Right atrium auricular region (tissue), 2 donors: ENCODE measurements around the gene TBC1D12. TPM values are rescaled to one million over a fixed set of nuclear protein-coding genes. Genes with fewer than 3 reads are reported as not detected.

Experiments
- DNase-seq: peaks from one replicate; pipeline ENCODE4 v3.0.0-alpha.2; 2019; ENCODE audit warnings: low spot score
- H3K27ac ChIP-seq, 2 donors: fragments of 200-600 bp; sonication (generic); 1 replicate in 1 of 2; 2 replicates in 1 of 2; pipeline ENCODE4 v1.5.1; 2016 to 2019
- H3K27me3 ChIP-seq, 2 donors: fragments of 200-600 bp; sonication (generic); one replicate each; pipeline versions ENCODE4 v1.5.1 to v1.6.0; 2017 to 2019
- H3K36me3 ChIP-seq: fragments of 200-600 bp; sonication (generic); one replicate; pipeline ENCODE4 v1.5.1; 2016
- H3K4me1 ChIP-seq, 2 donors: fragments of 200-600 bp; sonication (generic); one replicate each; pipeline versions ENCODE4 v1.5.1 to v1.6.0; 2017 to 2019
- H3K4me3 ChIP-seq, 2 donors: fragments of 200-600 bp; sonication (generic); 1 replicate in 1 of 2; 2 replicates in 1 of 2; pipeline ENCODE4 v1.5.1; 2017 to 2019; ENCODE audit warnings: mild to moderate bottlenecking in 1 of 2, moderate library complexity in 1 of 2
- H3K9me3 ChIP-seq, 2 donors: fragments of 200-600 bp; sonication (generic); one replicate each; pipeline ENCODE4 v1.5.1; 2019
- CTCF ChIP-seq, 2 donors: fragments of 200-600 bp; sonication (generic); IDR thresholded peaks; one replicate each; pipeline ENCODE4 v1.5.1; 2019; ENCODE audit warnings: antibody characterized with exemption in 2 of 2
- total RNA-seq, 2 donors: library from RNA; depleted of rRNA; stranded (reverse); fragments of >200 nt; gene quantifications; one replicate each; pipeline ENCODE4 v1.1.0, GENCODE V29; 2016

TBC1D12 gene
- total RNA-seq, 2 donors from 2014 or later: 5.2 to 8.4 TPM

GRCh38 chr10:94420516-94420915 is 18.2 kb downstream of the TBC1D12 start:
- H3K36me3 ChIP-seq: no peaks in the 10 kb centered on the region
- no peak for DNase-seq
- peaks cover 0 to 8% of the 10 kb centered on the region in 2 donors for H3K9me3 ChIP-seq
- no peaks in the 10 kb centered on the region for H3K4me1 ChIP-seq
- H3K4me3 ChIP-seq: no peak overlapping the region
- H3K27me3 ChIP-seq: no peaks in the 10 kb centered on the region
- no peak overlapping the region for H3K27ac ChIP-seq
- no peak for TF ChIP-seq CTCF (IDR thresholded peaks at IDR 0.05)

- Histone ChIP-seq H3K4me3 (no peak overlapping the region), H3K4me1 (no peaks in the 10 kb centered on the region), H3K27ac (no peak overlapping the region), H3K36me3 (no peaks in the 10 kb centered on the region), H3K27me3 (no peaks in the 10 kb centered on the region), H3K9me3 (peaks cover 0 to 14% of the 10 kb centered on the region in 2 donors)
- no peak for DNase-seq
- no peak for TF ChIP-seq CTCF (IDR thresholded peaks at IDR 0.05)
Measured at GRCh38 chr10:94420998-94421528, 18.7 kb downstream of the TBC1D12 start.

DNA sequence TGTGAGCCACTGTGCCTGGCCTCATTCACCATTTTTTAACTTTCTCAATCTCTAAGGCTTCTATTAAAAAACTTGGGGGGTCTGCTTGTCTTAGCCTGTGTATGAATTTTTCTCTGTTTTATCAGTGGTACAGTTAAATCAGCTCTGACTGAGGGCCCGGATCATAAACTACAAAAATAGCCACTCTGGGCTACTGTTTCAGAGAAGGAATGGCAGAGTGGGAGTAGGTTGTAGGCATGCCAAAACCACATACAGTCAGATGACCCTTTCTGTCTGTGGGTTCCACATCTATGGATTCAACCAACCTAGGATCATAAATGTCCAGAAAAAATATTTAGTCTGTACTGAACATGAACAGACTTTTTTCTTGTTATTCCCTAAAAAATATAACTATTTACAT is 21.3 kb downstream of the TBC1D12 start:
- DNase-seq: no peak
- no peaks in the 10 kb centered on the region for H3K27me3 ChIP-seq
- H3K36me3 ChIP-seq: no peaks in the 10 kb centered on the region
- H3K27ac ChIP-seq: no peak overlapping the region
- TF ChIP-seq CTCF (IDR thresholded peaks at IDR 0.05): no peak
- H3K9me3 ChIP-seq: peaks cover 0 to 22% of the 10 kb centered on the region in 2 donors
- H3K4me3 ChIP-seq: no peak overlapping the region
- peaks cover 0 to 5% of the 10 kb centered on the region in 2 donors for H3K4me1 ChIP-seq

GRCh38 chr10:94424714-94425337 is 22.5 kb downstream of the TBC1D12 start:
- H3K9me3 ChIP-seq: peaks cover 0 to 22% of the 10 kb centered on the region in 2 donors
- no peak for TF ChIP-seq CTCF (IDR thresholded peaks at IDR 0.05)
- no peak for DNase-seq

GRCh38 chr10:94425942-94426341 is 23.6 kb downstream of the TBC1D12 start:
- no peak overlapping the region for H3K27ac ChIP-seq
- no peaks in the 10 kb centered on the region for H3K36me3 ChIP-seq
- H3K27me3 ChIP-seq: no peaks in the 10 kb centered on the region
- H3K4me3 ChIP-seq: no peak overlapping the region
- peaks cover 0 to 22% of the 10 kb centered on the region in 2 donors for H3K9me3 ChIP-seq
- peaks cover 0 to 13% of the 10 kb centered on the region in 2 donors for H3K4me1 ChIP-seq
- no peak for TF ChIP-seq CTCF (IDR thresholded peaks at IDR 0.05)
- DNase-seq: no peak

More at GRCh38 chr10:94424714-94425337, 22.5 kb downstream of the TBC1D12 start:
- Histone ChIP-seq H3K36me3 (no peaks in the 10 kb centered on the region), H3K4me3 (no peak overlapping the region), H3K27ac (no peak overlapping the region), H3K4me1 (peaks cover 0 to 10% of the 10 kb centered on the region in 2 donors), H3K27me3 (no peaks in the 10 kb centered on the region)
